BJ (cell line): ENCODE measurements around the gene DGKE. TPM values are rescaled to one million over a fixed set of nuclear protein-coding genes. Genes with fewer than 3 reads are reported as not detected.

Source experiments
- CTCF ChIA-PET: fragments of 350-600 bp; formaldehyde crosslinking; extraction: SDS; loops from one replicate; lab custom pipeline; 2021; ENCODE audit warnings: antibody characterized with exemption, inconsistent platforms; lab: Yijun Ruan, JAX
- POLR2A ChIA-PET: fragments of 300-600 bp; sonication (Branson Sonifier 250); formaldehyde crosslinking; extraction: SDS; loops from one replicate; lab custom pipeline; 2021; ENCODE audit warnings: antibody characterized with exemption; lab: Charles Lee
- DNase-seq: peaks from one replicate; pipeline ENCODE4 v3.0.0-alpha.2; 2011; ENCODE audit warnings: low read depth
- H3K27me3 ChIP-seq: 2 replicates; pipeline ENCODE4 v1.6.0; 2011; ENCODE audit warnings: low read length; ENCODE audit not compliant: control insufficient read depth, insufficient read depth
- H3K36me3 ChIP-seq: 2 replicates; pipeline ENCODE4 v1.5.1; 2011; ENCODE audit warnings: low read length; ENCODE audit not compliant: control insufficient read depth, insufficient read depth
- H3K4me3 ChIP-seq: 2 replicates; pipeline ENCODE4 v1.5.1; 2011; ENCODE audit warnings: low read depth, mild to moderate bottlenecking, control low read depth, low read length
- polyA plus RNA-seq: library from polyadenylated mRNA; depleted of rRNA; stranded (reverse); fragments of >200 nt; gene quantifications from 2 replicates; pipeline ENCODE4 v1.2.3, GENCODE V29; 2011
- TF ChIP-seq, protein P1 (sequence below): IDR thresholded peaks from 2 replicates; pipeline ENCODE4 v1.5.1; 2011; ENCODE audit warnings: low read depth, mild to moderate bottlenecking, control low read depth, inconsistent platforms, low read length, moderate library complexity; ENCODE audit not compliant: insufficient read depth

DGKE gene
- polyA plus RNA-seq, 1 experiment: 1.9 TPM

DNA sequence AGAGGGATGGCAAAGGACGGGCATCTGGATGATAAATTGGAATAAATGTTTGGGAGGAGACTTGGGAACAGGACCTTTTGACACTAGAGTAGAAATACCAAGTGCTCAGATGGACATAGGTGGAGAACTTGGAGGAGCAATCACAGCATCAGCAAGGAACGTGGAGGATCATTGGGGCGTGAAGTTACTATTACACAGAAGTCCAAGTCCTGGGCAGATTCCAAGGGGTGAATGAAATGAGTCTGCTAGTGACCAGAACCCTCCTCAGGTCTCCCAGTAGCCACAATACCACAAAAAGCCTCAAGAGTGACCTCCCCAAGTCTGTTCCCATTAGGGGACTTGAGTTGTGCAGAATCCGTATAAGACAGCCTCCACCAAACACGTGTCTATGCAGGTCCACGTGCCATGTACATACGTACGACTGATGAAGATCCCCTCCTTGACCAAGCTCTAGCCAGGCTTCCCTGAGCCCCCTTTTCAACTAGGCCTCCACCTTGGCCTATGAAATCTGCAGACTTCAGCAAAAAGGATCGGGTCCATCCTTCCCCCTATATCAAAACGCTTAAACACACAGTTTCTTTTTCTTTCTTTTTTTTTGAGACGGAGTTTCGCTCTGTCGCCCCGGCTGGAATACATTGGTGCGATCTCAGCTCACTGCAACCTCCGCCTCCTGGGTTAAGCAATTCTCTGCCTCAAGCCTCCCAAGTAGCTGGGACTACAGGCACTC, 2.4 kb upstream of the DGKE start:
- CTCF ChIA-PET: interaction anchor here (0.6 to 4.1 kb wide), 2 partner anchors 8 to 12 kb away, joined by 3 to 17 read pairs; no protein-coding TSS in a partner anchor
- POLR2A ChIA-PET: no interaction called here
- no peak overlapping the region for H3K4me3 ChIP-seq
- TF ChIP-seq, protein P1, sequence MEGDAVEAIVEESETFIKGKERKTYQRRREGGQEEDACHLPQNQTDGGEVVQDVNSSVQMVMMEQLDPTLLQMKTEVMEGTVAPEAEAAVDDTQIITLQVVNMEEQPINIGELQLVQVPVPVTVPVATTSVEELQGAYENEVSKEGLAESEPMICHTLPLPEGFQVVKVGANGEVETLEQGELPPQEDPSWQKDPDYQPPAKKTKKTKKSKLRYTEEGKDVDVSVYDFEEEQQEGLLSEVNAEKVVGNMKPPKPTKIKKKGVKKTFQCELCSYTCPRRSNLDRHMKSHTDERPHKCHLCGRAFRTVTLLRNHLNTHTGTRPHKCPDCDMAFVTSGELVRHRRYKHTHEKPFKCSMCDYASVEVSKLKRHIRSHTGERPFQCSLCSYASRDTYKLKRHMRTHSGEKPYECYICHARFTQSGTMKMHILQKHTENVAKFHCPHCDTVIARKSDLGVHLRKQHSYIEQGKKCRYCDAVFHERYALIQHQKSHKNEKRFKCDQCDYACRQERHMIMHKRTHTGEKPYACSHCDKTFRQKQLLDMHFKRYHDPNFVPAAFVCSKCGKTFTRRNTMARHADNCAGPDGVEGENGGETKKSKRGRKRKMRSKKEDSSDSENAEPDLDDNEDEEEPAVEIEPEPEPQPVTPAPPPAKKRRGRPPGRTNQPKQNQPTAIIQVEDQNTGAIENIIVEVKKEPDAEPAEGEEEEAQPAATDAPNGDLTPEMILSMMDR: no peak
- H3K27me3 ChIP-seq: no peaks in the 10 kb centered on the region
- H3K36me3 ChIP-seq: peaks cover 2% of the 10 kb centered on the region; the same call in 1 of the 2 replicates
- DNase-seq: no peak

DNA sequence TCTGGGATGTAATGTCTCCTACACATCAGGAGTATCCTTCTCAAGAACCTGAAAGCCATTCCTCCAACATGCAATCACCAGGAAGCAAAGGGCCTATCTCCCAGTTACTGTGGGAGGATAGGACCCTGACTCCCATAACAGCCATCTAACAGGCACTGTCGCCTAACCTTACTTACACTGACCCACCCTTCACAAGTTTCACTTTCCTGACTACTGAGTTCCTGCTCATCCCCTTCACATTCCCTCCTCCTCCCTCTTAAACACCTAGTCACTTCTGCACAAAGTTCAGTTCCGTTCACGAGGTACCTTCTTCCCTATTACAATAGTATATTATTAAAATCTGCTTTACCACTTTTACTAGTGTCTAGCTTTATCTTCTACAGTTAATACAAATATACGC, 1.5 kb upstream of the DGKE start:
- H3K27me3 ChIP-seq: no peaks in the 10 kb centered on the region
- POLR2A ChIA-PET: no interaction called here
- CTCF ChIA-PET: interaction anchor here (2.4 to 4.1 kb wide), 2 partner anchors 13 to 107 kb away, joined by 8 to 17 read pairs; no protein-coding TSS in a partner anchor
- peaks cover 2% of the 10 kb centered on the region; the same call in 1 of the 2 replicates for H3K36me3 ChIP-seq
- peak overlapping the region; percentile 86 for H3K4me3 ChIP-seq
- DNase-seq: no peak
- TF ChIP-seq, protein P1: no peak

DNA sequence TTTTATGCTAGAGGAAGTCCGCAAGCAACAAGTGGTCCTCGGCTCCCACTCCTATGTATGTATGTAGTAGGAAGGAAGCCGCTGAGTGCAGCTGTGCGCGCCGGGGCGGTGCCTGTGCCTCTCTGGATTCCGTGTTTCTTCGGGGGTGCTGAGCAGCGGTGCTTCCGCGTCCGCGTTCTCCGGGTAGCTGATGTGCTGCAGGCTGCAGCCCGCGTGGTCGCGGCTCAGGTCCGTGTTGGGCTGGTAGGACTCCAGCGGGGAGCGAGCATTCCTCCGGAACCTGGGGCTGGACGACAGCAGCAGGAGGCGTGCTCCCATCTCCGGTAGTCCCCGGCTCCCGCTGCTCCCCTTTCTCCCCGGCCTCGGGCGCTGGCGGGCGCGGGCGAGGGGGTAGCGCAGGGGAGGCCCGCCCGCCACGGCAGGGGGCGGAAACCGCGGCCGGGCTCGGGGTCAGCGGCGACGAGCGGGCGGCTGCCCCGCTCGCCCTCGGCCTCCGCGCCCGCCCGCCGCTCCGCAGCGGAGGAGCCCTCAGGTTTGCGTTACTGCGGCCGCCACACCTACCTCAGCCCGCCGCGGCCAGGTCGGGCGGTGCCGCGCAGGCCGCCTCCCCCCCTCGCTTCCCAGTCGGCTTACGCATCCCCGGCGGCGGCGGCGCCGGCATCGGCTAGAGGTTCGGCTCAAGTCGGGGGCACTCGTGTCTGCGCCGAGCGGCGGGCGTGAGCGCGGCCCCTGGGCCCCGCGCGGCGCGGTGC, 718 bp upstream of the DGKE start:
- no peaks in the 10 kb centered on the region for H3K27me3 ChIP-seq
- no peak for DNase-seq
- H3K36me3 ChIP-seq: peaks cover 2% of the 10 kb centered on the region; the same call in 1 of the 2 replicates
- POLR2A ChIA-PET: no interaction called here
- TF ChIP-seq, protein P1: 0 out of 2 replicates have a peak, but pooled peaks have one; percentile 14
- CTCF ChIA-PET: interaction anchor here (1.2 to 4.1 kb wide), 4 partner anchors 14 to 239 kb away, joined by 3 to 17 read pairs (median 6); partner anchors contain the start of gene NOG
- peak overlapping the region; percentile 86 for H3K4me3 ChIP-seq

DNA sequence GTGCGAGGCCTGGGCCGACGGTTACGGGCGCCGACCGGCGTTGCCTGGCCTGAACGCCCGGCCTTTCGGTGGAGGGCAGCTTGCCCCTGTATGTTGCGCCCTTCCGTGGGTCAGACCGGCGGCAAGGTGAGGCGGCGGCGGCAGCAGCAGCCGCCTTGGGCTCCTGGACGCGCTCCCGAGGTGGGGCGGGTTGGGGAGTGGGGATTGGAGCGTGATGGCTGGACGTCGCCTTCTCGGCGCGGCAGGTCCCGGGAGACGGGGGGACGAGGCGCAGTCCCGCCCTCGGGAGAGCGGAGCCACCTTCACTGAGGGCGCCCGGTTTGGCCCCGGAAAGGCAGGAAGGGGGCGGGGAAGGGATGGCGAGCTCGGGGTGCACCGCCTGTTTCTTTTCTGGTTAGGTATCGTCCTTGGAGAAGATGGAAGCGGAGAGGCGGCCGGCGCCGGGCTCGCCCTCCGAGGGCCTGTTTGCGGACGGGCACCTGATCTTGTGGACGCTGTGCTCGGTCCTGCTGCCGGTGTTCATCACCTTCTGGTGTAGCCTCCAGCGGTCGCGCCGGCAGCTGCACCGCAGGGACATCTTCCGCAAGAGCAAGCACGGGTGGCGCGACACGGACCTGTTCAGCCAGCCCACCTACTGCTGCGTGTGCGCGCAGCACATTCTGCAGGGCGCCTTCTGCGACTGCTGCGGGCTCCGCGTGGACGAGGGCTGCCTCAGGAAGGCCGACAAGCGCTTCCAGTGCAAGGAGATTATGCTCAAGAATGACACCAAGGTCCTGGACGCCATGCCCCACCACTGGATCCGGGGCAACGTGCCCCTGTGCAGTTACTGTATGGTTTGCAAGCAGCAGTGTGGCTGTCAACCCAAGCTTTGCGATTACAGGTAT, 671 bp downstream of the DGKE start:
- Histone ChIP-seq H3K36me3 (no peaks in the 10 kb centered on the region; the same call in 1 of the 2 replicates), H3K4me3 (peak overlapping the region; percentile 86), H3K27me3 (no peaks in the 10 kb centered on the region)
- no peak for DNase-seq
- TF ChIP-seq, protein P1: peak; percentile 19
- ChIA-PET POLR2A (interaction anchor here (0.7 kb wide), 1 partner anchor 1701 kb away, joined by 3 read pairs; no protein-coding TSS in a partner anchor), CTCF (interaction anchor here (1.1 to 4.1 kb wide), 9 partner anchors 15 to 241 kb away, joined by 3 to 17 read pairs (median 3); partner anchors contain the start of genes COIL and NOG)
